GM10248 (cell line): ENCODE measurements around the gene MBD3.

ENCODE experiments used
- CTCF ChIA-PET: fragments of 300-600 bp; sonication (Branson Sonifier 250); formaldehyde crosslinking; extraction: SDS; loops from one replicate; lab custom pipeline; 2021; ENCODE audit warnings: antibody characterized with exemption; lab: Yijun Ruan, JAX
- POLR2A ChIA-PET: fragments of 350-650 bp; sonication (Branson Sonifier 250); formaldehyde crosslinking; extraction: SDS; loops from one replicate; lab custom pipeline; 2020; ENCODE audit warnings: antibody characterized with exemption; lab: Yijun Ruan, JAX
- DNase-seq: peaks from one replicate; pipeline ENCODE4 v3.0.0; 2012; ENCODE audit errors: extremely low spot score
- TF ChIP-seq, protein P1 (sequence below): IDR thresholded peaks from 2 replicates; pipeline ENCODE4 v1.5.1; 2012; ENCODE audit warnings: mild to moderate bottlenecking, low read depth; ENCODE audit errors: extremely low read depth, missing control alignments, control extremely low read depth

Gene MBD3

DNA sequence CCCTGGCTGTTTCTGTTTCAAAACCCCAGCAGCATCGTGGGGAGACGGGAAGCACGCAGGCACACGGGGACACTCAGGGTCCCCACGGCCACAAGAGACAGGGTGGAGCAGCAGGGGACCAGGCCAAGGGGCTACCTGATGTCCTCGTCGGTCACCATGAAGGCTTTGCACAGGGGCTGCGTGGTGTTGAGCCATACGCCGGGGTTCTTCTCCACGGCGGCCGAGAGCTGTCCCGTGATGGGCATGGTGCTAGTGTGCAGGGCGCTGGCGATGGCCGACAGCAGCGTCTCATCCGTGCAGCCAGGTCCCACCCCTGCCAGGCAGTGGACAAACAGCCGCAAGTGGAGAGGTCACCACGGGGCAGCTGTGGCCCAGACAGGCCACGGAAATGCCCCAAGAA lies 11.7 kb downstream of the MBD3 start:
- DNase-seq = no peak
- TF ChIP-seq, protein P1, sequence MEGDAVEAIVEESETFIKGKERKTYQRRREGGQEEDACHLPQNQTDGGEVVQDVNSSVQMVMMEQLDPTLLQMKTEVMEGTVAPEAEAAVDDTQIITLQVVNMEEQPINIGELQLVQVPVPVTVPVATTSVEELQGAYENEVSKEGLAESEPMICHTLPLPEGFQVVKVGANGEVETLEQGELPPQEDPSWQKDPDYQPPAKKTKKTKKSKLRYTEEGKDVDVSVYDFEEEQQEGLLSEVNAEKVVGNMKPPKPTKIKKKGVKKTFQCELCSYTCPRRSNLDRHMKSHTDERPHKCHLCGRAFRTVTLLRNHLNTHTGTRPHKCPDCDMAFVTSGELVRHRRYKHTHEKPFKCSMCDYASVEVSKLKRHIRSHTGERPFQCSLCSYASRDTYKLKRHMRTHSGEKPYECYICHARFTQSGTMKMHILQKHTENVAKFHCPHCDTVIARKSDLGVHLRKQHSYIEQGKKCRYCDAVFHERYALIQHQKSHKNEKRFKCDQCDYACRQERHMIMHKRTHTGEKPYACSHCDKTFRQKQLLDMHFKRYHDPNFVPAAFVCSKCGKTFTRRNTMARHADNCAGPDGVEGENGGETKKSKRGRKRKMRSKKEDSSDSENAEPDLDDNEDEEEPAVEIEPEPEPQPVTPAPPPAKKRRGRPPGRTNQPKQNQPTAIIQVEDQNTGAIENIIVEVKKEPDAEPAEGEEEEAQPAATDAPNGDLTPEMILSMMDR = no peak
- ChIA-PET POLR2A (no interaction called here), CTCF (interaction anchor here (1.2 to 2.1 kb wide), 2 partner anchors 10 to 17 kb away, joined by 3 to 6 read pairs; no protein-coding TSS in a partner anchor)

DNA sequence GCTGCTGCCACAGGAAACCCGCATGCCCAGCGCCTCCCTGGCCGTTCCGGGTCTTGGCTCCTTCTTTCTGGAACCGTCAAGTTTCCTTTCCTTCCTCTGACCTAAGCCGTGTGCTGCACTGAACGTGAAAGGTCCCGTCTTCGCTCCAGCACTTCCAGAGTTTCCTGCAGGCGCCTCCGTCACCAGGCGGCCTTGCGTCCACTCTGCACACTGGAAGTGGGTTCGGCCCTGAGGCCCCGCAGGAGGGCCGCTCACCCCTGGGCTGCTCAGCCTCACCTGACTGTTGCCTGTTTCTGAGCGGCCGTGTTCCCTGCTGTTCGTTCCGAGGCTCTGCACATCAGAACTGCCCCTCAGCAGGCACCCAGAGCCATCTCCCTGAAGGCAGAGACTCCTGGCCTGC lies 12.3 kb downstream of the MBD3 start:
- POLR2A ChIA-PET = no interaction called here
- no peak for DNase-seq
- TF ChIP-seq, protein P1 = no peak
- CTCF ChIA-PET = interaction anchor here (1.2 kb wide), 1 partner anchor 17 kb away, joined by 3 read pairs; no protein-coding TSS in a partner anchor

DNA sequence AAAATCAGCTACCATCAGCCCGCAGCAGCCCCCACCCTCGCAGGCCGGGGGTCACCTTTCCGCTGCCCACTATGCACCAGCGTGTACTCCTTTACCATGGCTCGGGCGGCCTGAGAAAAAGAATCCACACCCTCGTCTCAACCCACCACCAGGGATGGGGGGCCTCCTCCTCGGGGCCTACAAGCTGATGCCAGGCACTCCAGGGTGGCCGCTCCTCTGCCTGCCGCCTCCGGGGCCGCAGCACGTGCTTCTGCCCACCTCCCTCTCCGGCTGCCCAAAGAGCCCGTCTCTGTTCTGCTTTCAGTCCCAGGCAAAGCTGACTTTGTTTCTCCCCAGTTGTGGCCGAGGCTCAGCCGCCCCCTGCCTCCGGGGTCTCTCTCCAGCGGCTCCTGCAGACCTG lies 13.4 kb downstream of the MBD3 start:
- POLR2A ChIA-PET = interaction anchor here (0.7 kb wide), 1 partner anchor 214 kb away, joined by 7 read pairs; no protein-coding TSS in a partner anchor
- CTCF ChIA-PET = interaction anchor here (1.7 kb wide), 1 partner anchor 33 kb away, joined by 6 read pairs; no protein-coding TSS in a partner anchor
- TF ChIP-seq, protein P1 = no peak
- DNase-seq = no peak

DNA sequence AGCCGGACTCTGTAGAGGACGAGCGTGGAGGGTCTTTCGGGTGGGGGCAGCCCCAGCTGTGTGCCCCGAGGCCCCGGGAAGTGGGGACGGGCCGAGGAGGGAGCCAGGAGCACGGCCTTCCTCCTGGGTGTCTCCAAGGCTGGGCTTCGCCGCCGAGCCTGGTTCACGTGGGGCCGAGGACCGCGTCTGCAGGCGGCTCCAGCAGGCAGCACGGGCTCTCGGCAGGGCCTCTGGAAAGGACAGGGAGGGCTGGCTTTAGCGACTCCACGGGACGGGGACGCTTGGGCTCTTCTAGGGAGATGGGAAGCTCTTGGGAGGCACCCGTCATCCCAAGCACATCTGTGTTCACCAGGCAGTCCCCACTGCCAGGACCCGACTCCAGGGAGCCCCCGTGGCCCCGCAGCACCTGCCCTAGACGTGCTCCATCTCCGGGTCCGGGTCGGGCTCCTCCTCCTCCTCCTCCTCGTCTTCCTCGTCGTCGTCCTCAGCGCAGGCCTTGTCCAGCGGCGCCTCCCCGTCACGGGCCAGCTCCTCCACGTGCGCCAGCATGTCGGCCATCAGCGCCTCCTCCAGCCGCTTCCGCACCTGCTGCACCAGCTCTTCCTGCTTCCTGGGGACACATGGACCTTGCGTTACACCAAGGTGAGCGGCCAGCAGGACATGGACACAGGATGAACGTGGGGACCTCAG lies 14.6 kb downstream of the MBD3 start:
- ChIA-PET CTCF (interaction anchor here (0.8 to 1.7 kb wide), 4 partner anchors 10 to 248 kb away, joined by 3 to 6 read pairs (median 3); no protein-coding TSS in a partner anchor), POLR2A (no interaction called here)
- DNase-seq = no peak
- TF ChIP-seq, protein P1 = no peak

DNA sequence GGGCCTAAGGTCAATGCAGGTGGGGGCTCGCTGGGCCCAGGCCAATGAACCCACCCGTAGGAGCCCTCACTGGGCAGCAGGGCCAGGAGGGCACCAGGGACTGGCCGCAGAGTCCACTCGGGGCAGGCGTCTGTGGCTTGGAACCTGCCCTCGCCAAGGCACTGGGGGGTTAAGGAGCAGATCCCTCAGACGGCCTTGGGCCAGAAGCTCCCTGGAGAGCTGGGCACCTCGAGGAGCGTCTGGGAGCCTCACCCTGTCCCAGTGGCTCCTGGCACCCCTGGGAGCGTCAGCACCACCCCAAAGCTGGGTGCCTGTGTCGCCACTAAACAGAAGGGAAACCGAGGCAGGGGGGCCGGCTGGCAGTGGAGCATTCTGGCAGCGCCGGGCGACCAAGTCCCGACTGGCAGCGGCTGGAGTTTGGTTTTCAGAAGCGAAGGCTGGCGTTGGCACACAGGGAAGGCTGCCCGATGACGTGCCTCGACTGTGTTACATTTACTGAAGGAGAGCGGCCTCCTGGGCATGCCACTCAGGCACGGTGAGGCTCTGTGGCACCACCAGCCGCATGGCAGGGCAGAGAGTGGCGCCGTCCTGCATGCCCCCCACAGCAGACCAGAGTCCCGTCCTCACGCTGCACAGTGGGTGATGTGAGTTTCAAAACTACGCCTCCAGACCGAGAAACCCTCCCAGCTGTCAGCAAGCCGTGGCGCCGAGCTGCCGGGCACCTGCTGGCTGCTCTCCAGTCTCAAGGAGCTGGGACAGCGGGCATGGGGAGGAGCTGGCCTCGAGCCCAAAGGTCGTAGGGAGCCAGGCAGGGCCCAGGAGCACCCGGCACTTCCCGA lies 15.4 kb downstream of the MBD3 start:
- ChIA-PET CTCF (interaction anchor here (0.5 to 1.0 kb wide), 5 partner anchors 11 to 249 kb away, joined by 3 read pairs; no protein-coding TSS in a partner anchor), POLR2A (no interaction called here)
- no peak for DNase-seq
- TF ChIP-seq, protein P1 = no peak
